Aorta (tissue), 5 donors: Measurements from ENCODE around the gene PJVK. TPM values are rescaled to one million over a fixed set of nuclear protein-coding genes. Genes with fewer than 3 reads are reported as not detected.
"Not testable (repeated sequence)": the region's sequence is repeated elsewhere in the genome, so short reads cannot be mapped to it uniquely, and the experiment has no call there.

Source experiments
- ATAC-seq: fragments of 200-7000 bp; cut with Tn5 transposase; one replicate; pipeline ENCODE4 v1.9.1; 2022; ENCODE audit warnings: moderate library complexity; ENCODE audit not compliant: low FRiP score
- DNase-seq, 2 donors: peaks; one replicate each; pipeline ENCODE4 v3.0.0-alpha.2; 2020
- H3K27ac ChIP-seq, 2 donors: one replicate each; pipeline ENCODE4 v1.5.1; 2013; ENCODE audit warnings: low read length in 2 of 2, mild to moderate bottlenecking in 2 of 2, moderate library complexity in 2 of 2, control low read depth in 1 of 2, inconsistent platforms in 1 of 2, low read depth in 1 of 2
- H3K27me3 ChIP-seq, 2 donors: one replicate each; pipeline ENCODE4 v1.6.1; 2013; ENCODE audit warnings: control low read depth in 1 of 2, low read length in 1 of 2, mild to moderate bottlenecking in 1 of 2, moderate library complexity in 1 of 2; ENCODE audit not compliant: insufficient read depth in 2 of 2, control insufficient read depth in 1 of 2
- H3K36me3 ChIP-seq, 2 donors: one replicate each; pipeline ENCODE4 v1.6.1; 2013; ENCODE audit warnings: control low read depth in 1 of 2, low read length in 1 of 2, mild to moderate bottlenecking in 1 of 2; ENCODE audit not compliant: insufficient read depth in 2 of 2, control insufficient read depth in 1 of 2
- H3K4me1 ChIP-seq, 2 donors: one replicate each; pipeline ENCODE4 v1.6.1; 2013; ENCODE audit warnings: low read length in 2 of 2, control low read depth in 1 of 2, mild to moderate bottlenecking in 1 of 2, moderate library complexity in 1 of 2; ENCODE audit not compliant: insufficient read depth in 2 of 2, control insufficient read depth in 1 of 2
- H3K4me3 ChIP-seq, 2 donors: one replicate each; pipeline ENCODE4 v1.5.1; 2013; ENCODE audit warnings: low read length in 2 of 2, control low read depth in 1 of 2, mild to moderate bottlenecking in 1 of 2
- H3K9me3 ChIP-seq: one replicate; pipeline ENCODE4 v1.6.1; 2013; ENCODE audit warnings: mild to moderate bottlenecking, low read length; ENCODE audit not compliant: control insufficient read depth
- WGBS, 2 donors: extraction: QIAGEN DNeasy Blood & Tissue Kit; methylation state at CpG; one replicate each; pipeline ENCODE4 v1.1.7; 2013; 5-methylcytosine and 5-hydroxymethylcytosine counted together
- intact Hi-C, 2 donors: fragments of 100-400 bp; cut with DNase I; formaldehyde crosslinking; loops; one replicate each; pipeline versions ENCODE4 v1.14.2 to v1.15.0; 2022
- polyA plus RNA-seq, 2 donors: library from polyadenylated mRNA; stranded (reverse); fragments of 200-250 nt; gene quantifications; one replicate each; pipeline ENCODE4 v1.2.3, GENCODE V29; 2013
- total RNA-seq, 2 donors: library from RNA; stranded (reverse); fragmentation: NEBNext Ultra II Directional; extraction: Animal tissue kit (Norgen Biotek cat#: 25700); gene quantifications; one replicate each; pipeline ENCODE4 v1.2.1, GENCODE V29; 2021
- donor health status: healthy with polysubstance abuse.
- donor health status: Bipolar disorder and iron deficiency.
- donor health status: DM: no; HTN: no; CAD: no.
- donor health status: DM: no; HTN: no; CAD: no.
- donor health status: DM: yes; HTN: yes; CAD: no.

Gene PJVK
- total and polyA plus RNA-seq, 4 donors: 0.75 to 10.6 (median 5.3) TPM

- peaks cover 6 to 16% of the 10 kb centered on the region in 2 donors for H3K36me3 ChIP-seq
- ATAC-seq, H3K4me1 ChIP-seq, DNase-seq, H3K27ac ChIP-seq, H3K4me3 ChIP-seq, H3K27me3 ChIP-seq, H3K9me3 ChIP-seq, intact Hi-C loops: not testable (repeated sequence)
- whole genome bisulfite sequencing, 2 donors: 95% methylated on average over 5 of the region's 5 CpGs
These were observed 27.4 kb upstream of the PJVK start for GRCh38 chr2:178423746-178424145.

- no peak overlapping the region for H3K4me3 ChIP-seq
- H3K27me3 ChIP-seq: no peaks in the 10 kb centered on the region
- intact Hi-C loops: no loop called here
- H3K9me3 ChIP-seq: no peaks in the 10 kb centered on the region
- peaks cover 11 to 16% of the 10 kb centered on the region in 2 donors for H3K36me3 ChIP-seq
- 92 to 96% methylated on average over 4 of the region's 4 CpGs for WGBS, 2 donors
- ATAC-seq: no peak
- no peaks in the 10 kb centered on the region for H3K4me1 ChIP-seq
- no peak for DNase-seq
- H3K27ac ChIP-seq: no peak overlapping the region
These were observed 25.8 kb upstream of the PJVK start for GRCh38 chr2:178425255-178425827.

- intact Hi-C loops: no loop called here
- Histone ChIP-seq H3K9me3 (no peaks in the 10 kb centered on the region), H3K36me3 (peaks cover 11 to 16% of the 10 kb centered on the region in 2 donors), H3K4me1 (no peaks in the 10 kb centered on the region), H3K27me3 (no peaks in the 10 kb centered on the region), H3K27ac (no peak overlapping the region), H3K4me3 (no peak overlapping the region)
- 89 to 94% methylated on average over 3 of the region's 3 CpGs for WGBS, 2 donors
- ATAC-seq (no peak), DNase-seq (no peak)
These were observed 24.8 kb upstream of the PJVK start for GRCh38 chr2:178426388-178426787.

GRCh38 chr2:178427458-178427857 lies 23.7 kb upstream of the PJVK start:
- DNase-seq: no peak
- H3K27ac ChIP-seq: no peak overlapping the region
- no peaks in the 10 kb centered on the region for H3K4me1 ChIP-seq
- H3K4me3 ChIP-seq: no peak overlapping the region
- H3K9me3 ChIP-seq: no peaks in the 10 kb centered on the region
- intact Hi-C loops: no loop called here
- no peak for ATAC-seq
- whole genome bisulfite sequencing, 2 donors: 84 to 87% methylated on average over 2 of the region's 2 CpGs
- H3K36me3 ChIP-seq: peaks cover 9 to 20% of the 10 kb centered on the region in 2 donors
- no peaks in the 10 kb centered on the region for H3K27me3 ChIP-seq

DNA sequence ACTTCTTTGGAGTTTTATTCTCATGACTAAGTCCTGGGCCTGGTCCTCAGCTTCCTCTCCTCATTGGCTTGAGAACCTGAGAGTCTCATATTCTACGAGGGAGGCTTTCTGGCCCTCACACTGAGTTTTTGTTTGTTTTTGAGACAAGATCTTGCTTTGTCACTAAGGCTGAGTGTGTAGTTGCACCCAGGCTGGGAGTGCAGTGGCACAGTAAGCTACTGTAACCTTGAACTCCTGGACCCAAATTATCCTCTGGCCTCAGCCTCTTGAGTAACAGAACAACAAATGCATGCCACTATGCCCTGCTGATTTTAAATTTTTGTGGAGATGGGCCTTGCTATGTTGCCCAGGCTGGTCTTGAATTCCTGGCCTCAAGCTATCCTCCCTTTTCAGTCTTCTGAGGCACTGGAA lies 22.8 kb upstream of the PJVK start:
- ATAC-seq (no peak), DNase-seq (no peak)
- Histone ChIP-seq H3K27me3 (no peaks in the 10 kb centered on the region), H3K36me3 (peaks cover 9 to 18% of the 10 kb centered on the region in 2 donors), H3K9me3 (no peaks in the 10 kb centered on the region), H3K4me3 (no peak overlapping the region), H3K4me1 (no peaks in the 10 kb centered on the region), H3K27ac (no peak overlapping the region)
- WGBS, 2 donors: 54 to 66% methylated on average over 1 of the region's 1 CpG
- intact Hi-C loops: no loop called here

- ATAC-seq (no peak), DNase-seq (no peak)
- peak overlapping the region in 1 of 2 donors; percentile 1 for H3K27ac ChIP-seq
- no peaks in the 10 kb centered on the region for H3K4me1 ChIP-seq
- no peaks in the 10 kb centered on the region for H3K27me3 ChIP-seq
- intact Hi-C loops: no loop called here
- no peaks in the 10 kb centered on the region for H3K9me3 ChIP-seq
- H3K36me3 ChIP-seq: peaks cover 10 to 18% of the 10 kb centered on the region in 2 donors
- H3K4me3 ChIP-seq: no peak overlapping the region
These were observed 21.8 kb upstream of the PJVK start for GRCh38 chr2:178429336-178429735.

GRCh38 chr2:178436662-178437061 lies 14.5 kb upstream of the PJVK start:
- Histone ChIP-seq H3K4me1 (peaks cover 0 to 4% of the 10 kb centered on the region in 2 donors), H3K4me3 (no peak overlapping the region), H3K9me3 (no peaks in the 10 kb centered on the region), H3K27me3 (no peaks in the 10 kb centered on the region), H3K36me3 (peaks cover 5 to 14% of the 10 kb centered on the region in 2 donors), H3K27ac (no peak overlapping the region)
- intact Hi-C loops: no loop called here
- WGBS, 2 donors: 70 to 77% methylated on average over 2 of the region's 2 CpGs
- DNase-seq (no peak), ATAC-seq (no peak)

DNA sequence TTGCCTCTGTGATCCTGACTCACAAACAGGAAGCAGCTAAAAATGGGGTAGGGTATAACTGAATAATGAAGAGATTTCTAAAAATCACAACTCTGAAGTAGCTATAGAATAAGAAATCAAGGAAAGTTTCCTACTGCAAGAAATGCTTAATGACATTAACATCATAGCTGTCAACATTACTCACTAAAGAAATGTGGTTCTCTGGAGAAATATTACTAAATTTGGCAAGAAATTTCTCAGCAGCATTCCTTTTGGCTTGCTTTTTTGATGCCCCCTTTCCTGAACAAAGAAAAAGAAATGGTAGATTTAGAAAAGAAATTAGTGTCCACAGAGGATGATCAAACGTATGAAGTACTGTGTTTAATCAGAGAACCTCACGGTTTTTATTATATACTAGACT lies 9.8 kb upstream of the PJVK start:
- Histone ChIP-seq H3K27ac (no peak overlapping the region), H3K27me3 (no peaks in the 10 kb centered on the region), H3K9me3 (no peaks in the 10 kb centered on the region), H3K4me3 (no peak overlapping the region), H3K4me1 (peaks cover 2 to 4% of the 10 kb centered on the region in 2 donors), H3K36me3 (peaks cover 3 to 5% of the 10 kb centered on the region in 2 donors)
- ATAC-seq (no peak), DNase-seq (no peak)
- WGBS, 2 donors: 64% methylated on average over 2 of the region's 2 CpGs
- intact Hi-C loops: no loop called here

- WGBS, 2 donors: 14 to 24% methylated on average over 4 of the region's 4 CpGs
- intact Hi-C loops: loop anchor here in 1 of 2 donors (2.0 kb wide), 1 partner anchor 30 kb away; the partner anchor contains the start of gene FKBP7
These were observed 2.1 kb upstream of the PJVK start for GRCh38 chr2:178448968-178449661.

More at GRCh38 chr2:178448968-178449661, 2.1 kb upstream of the PJVK start:
- H3K4me1 ChIP-seq: peaks cover 5 to 10% of the 10 kb centered on the region in 2 donors
- no peak for ATAC-seq
- H3K36me3 ChIP-seq: peaks cover 0 to 2% of the 10 kb centered on the region in 2 donors
- H3K27ac ChIP-seq: peak overlapping the region in 1 of 2 donors; percentile 52
- H3K9me3 ChIP-seq: no peaks in the 10 kb centered on the region
- H3K27me3 ChIP-seq: no peaks in the 10 kb centered on the region
- DNase-seq: no peak
- peak overlapping the region; percentile 44 to 55 for H3K4me3 ChIP-seq
